Heart right ventricle (tissue), 16 donors: ENCODE results near the gene LEMD1. TPM values are rescaled to one million over a fixed set of nuclear protein-coding genes. Genes with fewer than 3 reads are reported as not detected.

Experiments used
- ATAC-seq, 8 donors: fragments of 200-7000 bp; cut with Tn5 transposase; one replicate each; pipeline ENCODE4 v1.9.1; 2020; ENCODE audit warnings: mild to moderate bottlenecking in 8 of 8, moderate library complexity in 8 of 8, moderate number of reproducible peaks in 1 of 8
- DNase-seq, 2 donors: peaks; one replicate each; pipeline ENCODE4 v3.0.0-alpha.2; 2020
- H3K27ac ChIP-seq, 10 donors: fragments of 200-600 bp; sonication (generic) in 2 of 10; one replicate each; pipeline versions ENCODE4 v1.5.0 to v1.8.0; 2020 to 2022; ENCODE audit warnings: mild to moderate bottlenecking in 3 of 10
- H3K27me3 ChIP-seq, 7 donors: fragments of 200-600 bp; one replicate each; pipeline ENCODE4 v1.8.0; 2021 to 2022; ENCODE audit warnings: mild to moderate bottlenecking in 2 of 7
- H3K36me3 ChIP-seq, 9 donors: fragments of 200-600 bp; sonication (generic) in 1 of 9; one replicate each; pipeline versions ENCODE4 v1.5.0 to v1.8.0; 2020 to 2022; ENCODE audit warnings: mild to moderate bottlenecking in 2 of 9
- H3K4me1 ChIP-seq, 9 donors: fragments of 200-600 bp; sonication (generic) in 1 of 9; one replicate each; pipeline versions ENCODE4 v1.5.0 to v1.8.0; 2020 to 2022; ENCODE audit warnings: mild to moderate bottlenecking in 4 of 9
- H3K4me3 ChIP-seq, 10 donors: fragments of 200-600 bp; sonication (generic) in 2 of 10; one replicate each; pipeline versions ENCODE4 v1.5.0 to v1.8.0; 2020 to 2022; ENCODE audit warnings: mild to moderate bottlenecking in 7 of 10, moderate library complexity in 2 of 10
- H3K9me3 ChIP-seq, 11 donors: fragments of 200-600 bp in 10 of 11; sonication (generic) in 2 of 11; one replicate each; pipeline versions ENCODE4 v1.5.0 to v1.8.0; 2013 to 2022; ENCODE audit warnings: mild to moderate bottlenecking in 2 of 11, control low read depth in 1 of 11, moderate library complexity in 1 of 11
- WGBS, 2 donors: extraction: QIAGEN DNeasy Blood & Tissue Kit; methylation state at CpG; one replicate each; pipeline ENCODE4 v1.1.7; 2013; ENCODE audit warnings: inconsistent platforms in 1 of 2; 5-methylcytosine and 5-hydroxymethylcytosine counted together
- intact Hi-C, 10 donors: fragments of 100-400 bp; cut with DNase I; formaldehyde crosslinking; loops; one replicate each; pipeline versions ENCODE4 v1.11.1 to v1.14.2; 2022
- polyA plus RNA-seq, 2 donors: library from polyadenylated mRNA; stranded (reverse); fragments of 200-250 nt; gene quantifications; one replicate each; pipeline ENCODE4 v1.2.3, GENCODE V29; 2013
- total RNA-seq, 10 donors: library from RNA; stranded (reverse); fragmentation: NEBNext Ultra II Directional in 3 of 10; extraction: Animal tissue kit (Norgen Biotek cat#: 25700) in 3 of 10; gene quantifications; one replicate each; pipeline versions ENCODE4 v1.2.1 to v1.2.4, GENCODE V29; 2021 to 2023
- TF ChIP-seq, protein P1 (sequence below), 9 donors: fragments of 200-600 bp; sonication (generic) in 2 of 9; IDR thresholded peaks; one replicate each; pipeline versions ENCODE4 v1.5.0 to v1.8.0; 2021 to 2022; ENCODE audit warnings: antibody characterized with exemption in 9 of 9, mild to moderate bottlenecking in 5 of 9, moderate library complexity in 1 of 9
- donor health status: Arrhythmogenic right ventricular cardiomyopathy.
- donor health status: ischemic (EF 13 %, LVEDD 7.1; RV severe dilation, severe dysfunction).
- donor health status: healthy with polysubstance abuse.
- donor health status: DM: no; HTN: yes; CAD: no.
- donor health status: DM: no; HTN: no; CAD: no.
- donor health status: ischemic (EF 25% LVEDD 6.9; RV normal size, moderate dysfunction).
- donor health status: ischemic (EF 25% LVEDD 5.7; RV mildly dilated, moderate dysfunction).
- donor health status: healthy.
- donor health status: DM: yes; HTN: yes; CAD: no.
- donor health status: Ischemic cardiomyopathy.
- donor health status: ischemic (EF 35%, LVEDD 5.7; RV mildly dilated, moderate dysfunction).
- donor health status: nonischemic (EF 11% LVEDD 7.7; RV severe dilation, severe dysfunction).
- donor health status: DM: yes; HTN: yes; CAD: no.
- donor health status: PGD.
- donor health status: ischemic (EF 29% LVEDD 5.4; RV normal size, mild dysfunction).
- donor health status: nonischemic (EF 23%, LVEDD 6.1; RV moderate dilation, normal function).

LEMD1 gene
- total and polyA plus RNA-seq, 12 donors = not detected

DNA sequence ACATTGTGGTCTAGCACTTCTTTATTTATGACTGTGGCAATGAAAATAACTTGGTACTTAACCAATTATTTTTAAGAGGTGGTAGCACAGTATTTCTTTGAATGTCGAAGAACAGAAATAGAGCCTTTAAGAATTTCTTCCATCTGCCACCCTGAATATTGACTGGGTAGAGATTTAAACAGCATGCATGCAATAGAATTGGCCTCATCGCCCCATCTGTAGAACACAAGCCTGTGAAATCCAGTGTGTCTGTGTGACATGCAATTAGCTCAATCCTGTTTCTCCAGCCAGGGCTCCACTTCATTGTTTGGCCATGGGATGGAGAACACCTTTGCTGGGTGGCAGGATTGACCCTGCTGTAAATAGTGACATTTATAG, 48.1 kb downstream of the LEMD1 start:
- Histone ChIP-seq H3K27me3 (peaks cover 0 to 52% (median 18%) of the 10 kb centered on the region in 7 donors), H3K4me3 (no peak overlapping the region), H3K27ac (no peak overlapping the region), H3K9me3 (no peaks in the 10 kb centered on the region), H3K36me3 (no peaks in the 10 kb centered on the region), H3K4me1 (peaks cover 0 to 18% (median 4%) of the 10 kb centered on the region in 9 donors)
- intact Hi-C loops = no loop called here
- DNase-seq = no peak
- TF ChIP-seq, protein P1, sequence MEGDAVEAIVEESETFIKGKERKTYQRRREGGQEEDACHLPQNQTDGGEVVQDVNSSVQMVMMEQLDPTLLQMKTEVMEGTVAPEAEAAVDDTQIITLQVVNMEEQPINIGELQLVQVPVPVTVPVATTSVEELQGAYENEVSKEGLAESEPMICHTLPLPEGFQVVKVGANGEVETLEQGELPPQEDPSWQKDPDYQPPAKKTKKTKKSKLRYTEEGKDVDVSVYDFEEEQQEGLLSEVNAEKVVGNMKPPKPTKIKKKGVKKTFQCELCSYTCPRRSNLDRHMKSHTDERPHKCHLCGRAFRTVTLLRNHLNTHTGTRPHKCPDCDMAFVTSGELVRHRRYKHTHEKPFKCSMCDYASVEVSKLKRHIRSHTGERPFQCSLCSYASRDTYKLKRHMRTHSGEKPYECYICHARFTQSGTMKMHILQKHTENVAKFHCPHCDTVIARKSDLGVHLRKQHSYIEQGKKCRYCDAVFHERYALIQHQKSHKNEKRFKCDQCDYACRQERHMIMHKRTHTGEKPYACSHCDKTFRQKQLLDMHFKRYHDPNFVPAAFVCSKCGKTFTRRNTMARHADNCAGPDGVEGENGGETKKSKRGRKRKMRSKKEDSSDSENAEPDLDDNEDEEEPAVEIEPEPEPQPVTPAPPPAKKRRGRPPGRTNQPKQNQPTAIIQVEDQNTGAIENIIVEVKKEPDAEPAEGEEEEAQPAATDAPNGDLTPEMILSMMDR (IDR thresholded peaks at IDR 0.05) = no peak
- WGBS, 2 donors = 87 to 95% methylated on average over 2 of the region's 2 CpGs
- no peak for ATAC-seq

DNA sequence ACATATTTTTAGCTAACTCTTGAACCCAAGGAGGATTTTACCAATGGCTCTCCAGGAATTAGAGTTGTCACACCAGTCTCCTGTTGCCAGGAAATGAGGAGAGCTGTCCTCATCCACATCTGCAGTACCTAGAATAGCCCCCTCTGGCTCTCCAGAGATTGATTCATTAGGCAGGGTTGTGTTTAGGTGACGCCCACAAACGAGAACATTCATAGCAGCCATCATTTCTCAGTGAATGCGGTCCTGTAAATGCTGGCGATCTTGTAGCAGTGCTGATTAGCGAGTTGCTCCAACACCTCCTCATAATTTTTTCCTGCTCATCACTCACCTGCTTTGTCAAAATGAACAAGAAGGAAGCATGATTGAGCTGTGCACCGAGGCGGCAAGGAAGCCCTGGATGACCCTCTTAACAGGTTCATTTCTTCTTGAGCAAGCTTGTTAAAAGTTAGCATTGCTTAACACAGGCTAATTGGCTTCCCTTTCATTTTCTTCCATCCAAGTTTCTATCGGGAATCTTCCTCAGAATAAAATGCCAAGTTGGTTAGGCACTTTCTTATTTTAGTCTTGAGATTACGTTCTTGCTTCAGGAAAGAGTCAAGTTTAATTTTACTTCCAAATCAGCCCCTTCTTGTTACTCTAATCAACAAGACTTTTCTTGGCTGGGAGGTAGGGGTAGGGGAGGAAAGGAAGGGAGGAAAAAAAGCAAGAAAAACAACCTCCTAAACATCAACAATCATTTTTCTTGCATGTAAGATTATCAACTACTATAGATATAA, 48.6 kb downstream of the LEMD1 start:
- TF ChIP-seq, protein P1 (IDR thresholded peaks at IDR 0.05) = no peak
- no peak overlapping the region for H3K4me3 ChIP-seq
- intact Hi-C loops = no loop called here
- H3K27me3 ChIP-seq = peaks cover 0 to 47% (median 18%) of the 10 kb centered on the region in 7 donors
- 39 to 43% methylated on average over 9 of the region's 9 CpGs for WGBS, 2 donors
- no peak overlapping the region for H3K27ac ChIP-seq
- DNase-seq (no peak), ATAC-seq (no peak)
- H3K9me3 ChIP-seq = no peaks in the 10 kb centered on the region
- peaks cover 0 to 18% (median 4%) of the 10 kb centered on the region in 9 donors for H3K4me1 ChIP-seq
- no peaks in the 10 kb centered on the region for H3K36me3 ChIP-seq

DNA sequence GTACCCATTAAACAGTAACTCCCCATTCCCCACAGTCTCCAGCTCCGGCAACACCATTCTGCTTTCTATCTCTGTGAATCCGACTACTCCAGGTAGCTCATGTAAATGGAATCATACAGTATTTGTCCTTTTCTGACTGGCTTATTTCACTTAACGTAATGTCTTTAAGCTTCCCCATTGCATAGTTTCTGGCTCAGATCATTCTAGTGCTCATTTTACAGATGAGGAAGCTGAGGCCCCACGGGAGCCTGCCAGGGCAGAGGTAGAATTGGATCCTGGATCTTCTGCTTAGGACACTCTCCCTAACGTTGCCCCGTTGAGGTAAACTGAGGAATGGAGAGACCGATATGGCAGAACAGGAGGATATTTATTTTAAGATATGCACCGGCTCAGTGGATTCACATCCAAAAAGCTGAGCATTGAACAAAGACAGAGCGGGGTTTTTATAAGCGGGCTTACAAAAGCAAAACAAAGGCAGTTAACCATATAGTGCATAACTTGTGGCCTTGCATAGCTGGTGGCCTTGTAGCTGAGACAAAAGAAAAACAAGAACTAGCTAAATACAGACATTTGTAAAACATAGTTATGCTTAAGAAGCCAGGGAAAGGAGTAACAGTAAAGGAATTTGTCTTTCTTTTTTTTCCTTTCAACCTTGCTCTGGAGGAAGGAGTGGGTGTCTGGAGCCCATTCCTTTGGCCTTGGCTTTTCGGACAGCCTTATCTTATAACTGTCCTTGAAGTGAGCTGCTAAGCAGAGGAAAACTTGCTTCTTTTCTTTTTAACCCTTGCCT, 49.8 kb downstream of the LEMD1 start:
- DNase-seq (no peak), ATAC-seq (peak in 2 of 8 donors; percentile 37 to 41)
- Histone ChIP-seq H3K27me3 (peaks cover 0 to 36% (median 18%) of the 10 kb centered on the region in 7 donors), H3K9me3 (no peaks in the 10 kb centered on the region), H3K4me3 (no peak overlapping the region), H3K4me1 (peaks cover 0 to 18% (median 4%) of the 10 kb centered on the region in 9 donors), H3K36me3 (no peaks in the 10 kb centered on the region), H3K27ac (no peak overlapping the region)
- TF ChIP-seq, protein P1 (IDR thresholded peaks at IDR 0.05) = no peak
- 49 to 55% methylated on average over 11 of the region's 11 CpGs for WGBS, 2 donors
- intact Hi-C loops = no loop called here

DNA sequence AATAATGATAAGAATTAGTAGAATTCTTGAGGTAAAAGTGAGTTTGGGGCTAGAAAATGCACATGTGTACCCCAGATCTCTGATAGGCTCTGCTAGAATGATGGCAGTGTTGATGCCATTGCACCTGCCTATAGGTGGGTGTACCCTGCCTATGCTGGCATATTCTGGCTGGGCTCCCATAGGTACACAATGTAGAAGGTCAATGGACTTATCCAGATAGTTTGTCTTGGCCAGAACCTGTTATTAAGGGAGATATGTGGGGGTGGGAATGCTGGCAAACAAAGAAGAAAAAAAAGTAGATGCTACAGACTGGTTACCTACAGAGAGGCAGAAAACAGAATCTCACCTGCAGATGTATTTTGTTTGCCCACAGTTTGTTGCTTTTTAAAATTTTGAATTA, 51.1 kb downstream of the LEMD1 start:
- H3K9me3 ChIP-seq = no peaks in the 10 kb centered on the region
- TF ChIP-seq, protein P1 (IDR thresholded peaks at IDR 0.05) = no peak
- H3K36me3 ChIP-seq = no peaks in the 10 kb centered on the region
- H3K4me1 ChIP-seq = peaks cover 0 to 19% (median 4%) of the 10 kb centered on the region in 9 donors
- no peak overlapping the region for H3K27ac ChIP-seq
- intact Hi-C loops = no loop called here
- DNase-seq = no peak
- H3K27me3 ChIP-seq = peaks cover 0 to 35% (median 18%) of the 10 kb centered on the region in 7 donors
- ATAC-seq = no peak
- H3K4me3 ChIP-seq = no peak overlapping the region
